GM23338 (cell line): ENCODE results near the gene DTNBP1. TPM values are rescaled to one million over a fixed set of nuclear protein-coding genes. Genes with fewer than 3 reads are reported as not detected.
A peak's percentile ranks its signal among the peaks of the same experiment; 100 is the strongest.

Experiments
- ATAC-seq: fragments of 200-7000 bp; cut with Tn5 transposase; 3 replicates; pipeline ENCODE4 v1.9.1; 2020
- DNase-seq: peaks from one replicate; pipeline ENCODE4 v3.0.0-alpha.2; 2015; ENCODE audit warnings: low spot score
- H2AFZ ChIP-seq: fragments of 200-600 bp; sonication (generic); 2 replicates; pipeline ENCODE4 v1.8.0; 2016; ENCODE audit warnings: antibody characterized with exemption, mild to moderate bottlenecking, moderate library complexity
- H3F3A ChIP-seq: fragments of 200-600 bp; sonication (generic); replicated peaks from 2 replicates; pipeline ENCODE4 v1.8.0; 2017; ENCODE audit warnings: antibody characterized with exemption, mixed run types, low read depth
- H3K27ac ChIP-seq: fragments of 200-600 bp; sonication (generic); 2 replicates; pipeline ENCODE4 v1.6.1; 2016; ENCODE audit warnings: low read depth
- H3K27me3 ChIP-seq: fragments of 200-600 bp; sonication (generic); 2 replicates; pipeline ENCODE4 v1.8.0; 2016; ENCODE audit warnings: mild to moderate bottlenecking, mixed run types, moderate library complexity; ENCODE audit not compliant: insufficient read depth
- H3K36me3 ChIP-seq: fragments of 200-600 bp; sonication (generic); 2 replicates; pipeline ENCODE4 v1.8.0; 2016; ENCODE audit warnings: mild to moderate bottlenecking; ENCODE audit not compliant: insufficient read depth
- H3K4me1 ChIP-seq: fragments of 200-600 bp; sonication (generic); 2 replicates; pipeline ENCODE4 v1.8.0; 2016; ENCODE audit warnings: mild to moderate bottlenecking, moderate library complexity; ENCODE audit not compliant: insufficient read depth
- H3K4me2 ChIP-seq: fragments of 200-600 bp; sonication (generic); 2 replicates; pipeline ENCODE4 v1.7.1; 2017; ENCODE audit warnings: mixed run types
- H3K4me3 ChIP-seq: fragments of 200-600 bp; sonication (generic); 2 replicates; pipeline ENCODE4 v1.6.1; 2016; ENCODE audit warnings: mixed run types
- H3K79me2 ChIP-seq: fragments of 200-600 bp; sonication (generic); replicated peaks from 2 replicates; pipeline ENCODE4 v1.8.0; 2017; ENCODE audit warnings: mild to moderate bottlenecking; ENCODE audit not compliant: insufficient read depth
- H3K9me2 ChIP-seq: fragments of 200-600 bp; sonication (generic); 2 replicates; pipeline ENCODE4 v1.8.0; 2017; ENCODE audit not compliant: insufficient read depth
- H4K20me1 ChIP-seq: fragments of 200-600 bp; sonication (generic); replicated peaks from 2 replicates; pipeline ENCODE4 v1.8.0; 2017; ENCODE audit warnings: mild to moderate bottlenecking; ENCODE audit not compliant: insufficient read depth
- H3K27ac Mint-ChIP-seq: 2 replicates; pipeline ENCODE4 v1.8.0; 2020; ENCODE audit warnings: inconsistent platforms, mild to moderate bottlenecking, moderate library complexity, mixed read lengths
- H3K27me3 Mint-ChIP-seq: 3 replicates; pipeline ENCODE4 v1.8.0; 2022; ENCODE audit warnings: low read depth, mild to moderate bottlenecking, moderate library complexity, mixed read lengths, inconsistent platforms; ENCODE audit not compliant: insufficient read depth, poor library complexity
- H3K36me3 Mint-ChIP-seq: 3 replicates; pipeline ENCODE4 v1.8.0; 2021; ENCODE audit warnings: low read depth, mild to moderate bottlenecking, inconsistent platforms, moderate library complexity, mixed read lengths
- H3K4me1 Mint-ChIP-seq: 3 replicates; pipeline ENCODE4 v1.8.0; 2020; ENCODE audit warnings: mild to moderate bottlenecking, inconsistent platforms, mixed read lengths
- H3K4me3 Mint-ChIP-seq: 3 replicates; pipeline ENCODE4 v1.8.0; 2021; ENCODE audit warnings: moderate library complexity, mild to moderate bottlenecking, inconsistent platforms, mixed read lengths
- H3K9me3 Mint-ChIP-seq: 3 replicates; pipeline ENCODE4 v1.8.0; 2020; ENCODE audit warnings: moderate library complexity, mild to moderate bottlenecking, inconsistent platforms, mixed read lengths
- CREB1 ChIP-seq: fragments of 250-450 bp; sonication (Bioruptor Pico); IDR thresholded peaks from 2 replicates; pipeline ENCODE4 v1.5.0; 2020; ENCODE audit warnings: low read depth, mild to moderate bottlenecking, moderate library complexity
- ETS1 ChIP-seq: IDR thresholded peaks from 2 replicates; pipeline ENCODE4 v1.6.1; 2016; ENCODE audit warnings: antibody characterized with exemption
- EZH2 ChIP-seq: fragments of 200-600 bp; sonication (generic); IDR thresholded peaks from one replicate; pipeline ENCODE4 v1.8.0; 2017; ENCODE audit warnings: antibody characterized with exemption, mild to moderate bottlenecking, low read depth; ENCODE audit not compliant: unreplicated experiment
- EZH2phosphoT487 ChIP-seq: fragments of 200-600 bp; sonication (generic); IDR thresholded peaks from one replicate; pipeline ENCODE4 v1.8.1; 2018; ENCODE audit warnings: antibody characterized with exemption; ENCODE audit not compliant: unreplicated experiment
- JUNB ChIP-seq: IDR thresholded peaks from one replicate; pipeline ENCODE4 v1.6.1; 2016; ENCODE audit warnings: antibody characterized with exemption; ENCODE audit not compliant: unreplicated experiment
- NANOG ChIP-seq: IDR thresholded peaks from 2 replicates; pipeline ENCODE4 v1.6.1; 2016; ENCODE audit warnings: antibody characterized with exemption, borderline replicate concordance
- POLR2AphosphoS5 ChIP-seq: IDR thresholded peaks from 2 replicates; pipeline ENCODE4 v1.6.1; 2016; ENCODE audit warnings: antibody characterized with exemption, low read depth
- STAT1 ChIP-seq: IDR thresholded peaks from one replicate; pipeline ENCODE4 v1.6.1; 2016; ENCODE audit warnings: antibody characterized with exemption; ENCODE audit not compliant: unreplicated experiment
- ZNF114 ChIP-seq: fragments of 250-450 bp; sonication (Bioruptor Pico); IDR thresholded peaks from 2 replicates; pipeline ENCODE4 v1.5.0; 2020; ENCODE audit warnings: mild to moderate bottlenecking, moderate library complexity
- ZNF331 ChIP-seq: fragments of 250-450 bp; sonication (Bioruptor Pico); IDR thresholded peaks from 2 replicates; pipeline ENCODE4 v1.5.0; 2020; ENCODE audit warnings: low read depth, mild to moderate bottlenecking, moderate library complexity
- polyA plus RNA-seq: library from polyadenylated mRNA; unstranded; fragments of >200 nt; fragmentation: Nextera tagmentation; extraction: Ambion mirVana; gene quantifications from 2 replicates; pipeline ENCODE4 v1.2.1, GENCODE V29; 2016
- total RNA-seq: library from RNA; depleted of rRNA; stranded (reverse); fragments of >200 nt; shearing (Covaris generic); gene quantifications from 2 replicates; pipeline ENCODE4 v1.2.3, GENCODE V29; 2014
- TF ChIP-seq, protein P1 (sequence below): fragments of 250-450 bp; sonication (Bioruptor Pico); IDR thresholded peaks from 2 replicates; pipeline ENCODE4 v1.5.0; 2020; ENCODE audit warnings: mild to moderate bottlenecking, moderate library complexity
- TF ChIP-seq, protein P2 (sequence below), 2 experiments: fragments of 200-600 bp in 1 of 2; sonication (generic) in 1 of 2; conservative IDR thresholded peaks; 2 replicates each; pipeline versions ENCODE4 v1.5.1 to v1.6.1; 2016 to 2017; ENCODE audit warnings: antibody characterized with exemption in 2 of 2, low read depth in 2 of 2, mild to moderate bottlenecking in 2 of 2, moderate library complexity in 1 of 2
- TF ChIP-seq, protein P3 (sequence below): IDR thresholded peaks from one replicate; pipeline ENCODE4 v1.6.1; 2018; ENCODE audit warnings: antibody characterized with exemption; ENCODE audit not compliant: unreplicated experiment

Gene DTNBP1
- total and polyA plus RNA-seq, 2 experiments from 2014 or later, result 12.1 to 20.1 TPM

- Histone ChIP-seq H2AFZ (no peak overlapping the region), H3K79me2 (peaks cover 31% of the 10 kb centered on the region), H3K27ac (peak overlapping the region; percentile 51; the same call in 1 of the 2 replicates), H3K9me2 (no peaks in the 10 kb centered on the region), H3K4me1 (peaks cover 9% of the 10 kb centered on the region; the same call in 1 of the 2 replicates), H3K4me3 (no peak overlapping the region), H3K27me3 (no peaks in the 10 kb centered on the region), H3F3A (peaks cover 71% of the 10 kb centered on the region), H3K36me3 (peaks cover 71% of the 10 kb centered on the region), H4K20me1 (peaks cover 54% of the 10 kb centered on the region), H3K4me2 (no peak overlapping the region)
- Mint-ChIP-seq H3K27ac (no peak overlapping the region), H3K4me3 (no peak overlapping the region), H3K4me1 (peaks cover 26% of the 10 kb centered on the region), H3K36me3 (peaks cover 100% of the 10 kb centered on the region), H3K9me3 (peaks cover 3% of the 10 kb centered on the region; the same call in 1 of the 3 replicates), H3K27me3 (peaks cover 74% of the 10 kb centered on the region)
- DNase-seq (no peak), ATAC-seq (no peak)
- TF ChIP-seq EZH2phosphoT487 (no peak), JUNB (no peak), EZH2 (no peak), STAT1 (no peak), CREB1 (CRISPR knock-in tag) (no peak), NANOG (no peak), ZNF331 (CRISPR knock-in tag) (no peak), ETS1 (no peak), POLR2AphosphoS5 (no peak), ZNF114 (CRISPR knock-in tag) (no peak)
- TF ChIP-seq, protein P1, sequence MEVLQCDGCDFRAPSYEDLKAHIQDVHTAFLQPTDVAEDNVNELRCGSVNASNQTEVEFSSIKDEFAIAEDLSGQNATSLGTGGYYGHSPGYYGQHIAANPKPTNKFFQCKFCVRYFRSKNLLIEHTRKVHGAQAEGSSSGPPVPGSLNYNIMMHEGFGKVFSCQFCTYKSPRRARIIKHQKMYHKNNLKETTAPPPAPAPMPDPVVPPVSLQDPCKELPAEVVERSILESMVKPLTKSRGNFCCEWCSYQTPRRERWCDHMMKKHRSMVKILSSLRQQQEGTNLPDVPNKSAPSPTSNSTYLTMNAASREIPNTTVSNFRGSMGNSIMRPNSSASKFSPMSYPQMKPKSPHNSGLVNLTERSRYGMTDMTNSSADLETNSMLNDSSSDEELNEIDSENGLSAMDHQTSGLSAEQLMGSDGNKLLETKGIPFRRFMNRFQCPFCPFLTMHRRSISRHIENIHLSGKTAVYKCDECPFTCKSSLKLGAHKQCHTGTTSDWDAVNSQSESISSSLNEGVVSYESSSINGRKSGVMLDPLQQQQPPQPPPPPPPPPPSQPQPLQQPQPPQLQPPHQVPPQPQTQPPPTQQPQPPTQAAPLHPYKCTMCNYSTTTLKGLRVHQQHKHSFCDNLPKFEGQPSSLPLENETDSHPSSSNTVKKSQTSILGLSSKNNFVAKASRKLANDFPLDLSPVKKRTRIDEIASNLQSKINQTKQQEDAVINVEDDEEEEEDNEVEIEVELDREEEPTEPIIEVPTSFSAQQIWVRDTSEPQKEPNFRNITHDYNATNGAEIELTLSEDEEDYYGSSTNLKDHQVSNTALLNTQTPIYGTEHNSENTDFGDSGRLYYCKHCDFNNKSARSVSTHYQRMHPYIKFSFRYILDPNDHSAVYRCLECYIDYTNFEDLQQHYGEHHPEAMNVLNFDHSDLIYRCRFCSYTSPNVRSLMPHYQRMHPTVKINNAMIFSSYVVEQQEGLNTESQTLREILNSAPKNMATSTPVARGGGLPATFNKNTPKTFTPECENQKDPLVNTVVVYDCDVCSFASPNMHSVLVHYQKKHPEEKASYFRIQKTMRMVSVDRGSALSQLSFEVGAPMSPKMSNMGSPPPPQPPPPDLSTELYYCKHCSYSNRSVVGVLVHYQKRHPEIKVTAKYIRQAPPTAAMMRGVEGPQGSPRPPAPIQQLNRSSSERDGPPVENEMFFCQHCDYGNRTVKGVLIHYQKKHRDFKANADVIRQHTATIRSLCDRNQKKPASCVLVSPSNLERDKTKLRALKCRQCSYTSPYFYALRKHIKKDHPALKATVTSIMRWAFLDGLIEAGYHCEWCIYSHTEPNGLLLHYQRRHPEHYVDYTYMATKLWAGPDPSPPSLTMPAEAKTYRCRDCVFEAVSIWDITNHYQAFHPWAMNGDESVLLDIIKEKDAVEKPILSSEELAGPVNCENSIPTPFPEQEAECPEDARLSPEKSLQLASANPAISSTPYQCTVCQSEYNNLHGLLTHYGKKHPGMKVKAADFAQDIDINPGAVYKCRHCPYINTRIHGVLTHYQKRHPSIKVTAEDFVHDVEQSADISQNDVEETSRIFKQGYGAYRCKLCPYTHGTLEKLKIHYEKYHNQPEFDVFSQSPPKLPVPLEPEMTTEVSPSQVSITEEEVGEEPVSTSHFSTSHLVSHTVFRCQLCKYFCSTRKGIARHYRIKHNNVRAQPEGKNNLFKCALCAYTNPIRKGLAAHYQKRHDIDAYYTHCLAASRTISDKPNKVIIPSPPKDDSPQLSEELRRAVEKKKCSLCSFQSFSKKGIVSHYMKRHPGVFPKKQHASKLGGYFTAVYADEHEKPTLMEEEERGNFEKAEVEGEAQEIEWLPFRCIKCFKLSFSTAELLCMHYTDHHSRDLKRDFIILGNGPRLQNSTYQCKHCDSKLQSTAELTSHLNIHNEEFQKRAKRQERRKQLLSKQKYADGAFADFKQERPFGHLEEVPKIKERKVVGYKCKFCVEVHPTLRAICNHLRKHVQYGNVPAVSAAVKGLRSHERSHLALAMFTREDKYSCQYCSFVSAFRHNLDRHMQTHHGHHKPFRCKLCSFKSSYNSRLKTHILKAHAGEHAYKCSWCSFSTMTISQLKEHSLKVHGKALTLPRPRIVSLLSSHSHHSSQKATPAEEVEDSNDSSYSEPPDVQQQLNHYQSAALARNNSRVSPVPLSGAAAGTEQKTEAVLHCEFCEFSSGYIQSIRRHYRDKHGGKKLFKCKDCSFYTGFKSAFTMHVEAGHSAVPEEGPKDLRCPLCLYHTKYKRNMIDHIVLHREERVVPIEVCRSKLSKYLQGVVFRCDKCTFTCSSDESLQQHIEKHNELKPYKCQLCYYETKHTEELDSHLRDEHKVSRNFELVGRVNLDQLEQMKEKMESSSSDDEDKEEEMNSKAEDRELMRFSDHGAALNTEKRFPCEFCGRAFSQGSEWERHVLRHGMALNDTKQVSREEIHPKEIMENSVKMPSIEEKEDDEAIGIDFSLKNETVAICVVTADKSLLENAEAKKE (CRISPR knock-in tag), result no peak
- TF ChIP-seq, protein P2, sequence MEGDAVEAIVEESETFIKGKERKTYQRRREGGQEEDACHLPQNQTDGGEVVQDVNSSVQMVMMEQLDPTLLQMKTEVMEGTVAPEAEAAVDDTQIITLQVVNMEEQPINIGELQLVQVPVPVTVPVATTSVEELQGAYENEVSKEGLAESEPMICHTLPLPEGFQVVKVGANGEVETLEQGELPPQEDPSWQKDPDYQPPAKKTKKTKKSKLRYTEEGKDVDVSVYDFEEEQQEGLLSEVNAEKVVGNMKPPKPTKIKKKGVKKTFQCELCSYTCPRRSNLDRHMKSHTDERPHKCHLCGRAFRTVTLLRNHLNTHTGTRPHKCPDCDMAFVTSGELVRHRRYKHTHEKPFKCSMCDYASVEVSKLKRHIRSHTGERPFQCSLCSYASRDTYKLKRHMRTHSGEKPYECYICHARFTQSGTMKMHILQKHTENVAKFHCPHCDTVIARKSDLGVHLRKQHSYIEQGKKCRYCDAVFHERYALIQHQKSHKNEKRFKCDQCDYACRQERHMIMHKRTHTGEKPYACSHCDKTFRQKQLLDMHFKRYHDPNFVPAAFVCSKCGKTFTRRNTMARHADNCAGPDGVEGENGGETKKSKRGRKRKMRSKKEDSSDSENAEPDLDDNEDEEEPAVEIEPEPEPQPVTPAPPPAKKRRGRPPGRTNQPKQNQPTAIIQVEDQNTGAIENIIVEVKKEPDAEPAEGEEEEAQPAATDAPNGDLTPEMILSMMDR (conservative IDR thresholded peaks at IDR 0.05; ENCODE audit: low read depth in 2 of 2), result no peak
- TF ChIP-seq, protein P3, sequence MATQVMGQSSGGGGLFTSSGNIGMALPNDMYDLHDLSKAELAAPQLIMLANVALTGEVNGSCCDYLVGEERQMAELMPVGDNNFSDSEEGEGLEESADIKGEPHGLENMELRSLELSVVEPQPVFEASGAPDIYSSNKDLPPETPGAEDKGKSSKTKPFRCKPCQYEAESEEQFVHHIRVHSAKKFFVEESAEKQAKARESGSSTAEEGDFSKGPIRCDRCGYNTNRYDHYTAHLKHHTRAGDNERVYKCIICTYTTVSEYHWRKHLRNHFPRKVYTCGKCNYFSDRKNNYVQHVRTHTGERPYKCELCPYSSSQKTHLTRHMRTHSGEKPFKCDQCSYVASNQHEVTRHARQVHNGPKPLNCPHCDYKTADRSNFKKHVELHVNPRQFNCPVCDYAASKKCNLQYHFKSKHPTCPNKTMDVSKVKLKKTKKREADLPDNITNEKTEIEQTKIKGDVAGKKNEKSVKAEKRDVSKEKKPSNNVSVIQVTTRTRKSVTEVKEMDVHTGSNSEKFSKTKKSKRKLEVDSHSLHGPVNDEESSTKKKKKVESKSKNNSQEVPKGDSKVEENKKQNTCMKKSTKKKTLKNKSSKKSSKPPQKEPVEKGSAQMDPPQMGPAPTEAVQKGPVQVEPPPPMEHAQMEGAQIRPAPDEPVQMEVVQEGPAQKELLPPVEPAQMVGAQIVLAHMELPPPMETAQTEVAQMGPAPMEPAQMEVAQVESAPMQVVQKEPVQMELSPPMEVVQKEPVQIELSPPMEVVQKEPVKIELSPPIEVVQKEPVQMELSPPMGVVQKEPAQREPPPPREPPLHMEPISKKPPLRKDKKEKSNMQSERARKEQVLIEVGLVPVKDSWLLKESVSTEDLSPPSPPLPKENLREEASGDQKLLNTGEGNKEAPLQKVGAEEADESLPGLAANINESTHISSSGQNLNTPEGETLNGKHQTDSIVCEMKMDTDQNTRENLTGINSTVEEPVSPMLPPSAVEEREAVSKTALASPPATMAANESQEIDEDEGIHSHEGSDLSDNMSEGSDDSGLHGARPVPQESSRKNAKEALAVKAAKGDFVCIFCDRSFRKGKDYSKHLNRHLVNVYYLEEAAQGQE, result no peak
These were observed 145.2 kb downstream of the DTNBP1 start for GRCh38 chr6:15517600-15517999.
